GM18873 (cell line): ENCODE measurements around the gene NUDT4B.
A peak's percentile ranks its signal among the peaks of the same experiment; 100 is the strongest.
"Not testable (repeated sequence)": the region's sequence is repeated elsewhere in the genome, so short reads cannot be mapped to it uniquely, and the experiment has no call there.

Experiments used
- ATAC-seq: cut with Tn5 transposase; IDR thresholded peaks from one replicate; pipeline ENCODE4 v1.9.1; 2021; ENCODE audit warnings: mild to moderate bottlenecking, moderate library complexity, moderate number of reproducible peaks; ENCODE audit not compliant: unreplicated experiment, low FRiP score

NUDT4B gene

DNA sequence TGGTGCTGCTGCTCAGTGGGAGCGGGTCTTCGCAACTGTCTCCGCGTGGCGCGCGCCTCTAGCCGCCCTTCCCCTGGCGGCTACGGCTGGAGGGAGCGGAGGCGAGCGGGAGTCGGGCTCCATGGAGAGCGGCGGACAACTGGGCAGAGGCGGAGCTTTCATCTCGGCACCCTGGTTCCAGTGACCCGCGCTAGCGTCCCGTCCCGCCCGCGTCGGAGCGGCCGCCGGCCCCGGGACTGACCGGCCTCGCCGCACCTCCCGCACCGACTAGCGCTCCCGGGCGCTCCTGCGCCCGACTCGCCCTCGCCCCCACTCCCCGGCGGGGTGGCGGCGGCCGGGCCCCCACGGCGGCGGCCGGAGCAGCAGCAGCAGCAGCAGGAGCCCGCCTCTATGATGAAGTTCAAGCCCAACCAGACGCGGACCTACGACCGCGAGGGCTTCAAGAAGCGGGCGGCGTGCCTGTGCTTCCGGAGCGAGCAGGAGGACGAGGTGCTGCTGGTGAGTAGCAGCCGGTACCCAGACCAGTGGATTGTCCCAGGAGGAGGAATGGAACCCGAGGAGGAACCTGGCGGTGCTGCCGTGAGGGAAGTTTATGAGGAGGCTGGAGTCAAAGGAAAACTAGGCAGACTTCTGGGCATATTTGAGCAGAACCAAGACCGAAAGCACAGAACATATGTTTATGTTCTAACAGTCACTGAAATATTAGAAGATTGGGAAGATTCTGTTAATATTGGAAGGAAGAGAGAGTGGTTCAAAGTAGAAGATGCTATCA, at the start of gene NUDT4B:
Gene NUDT4B, plus strand, starts transcription at position 212 of the 772 bp plus-strand sequence. Its CDS starts 179 bp downstream, at position 391.
- peak; percentile 37 for ATAC-seq

DNA sequence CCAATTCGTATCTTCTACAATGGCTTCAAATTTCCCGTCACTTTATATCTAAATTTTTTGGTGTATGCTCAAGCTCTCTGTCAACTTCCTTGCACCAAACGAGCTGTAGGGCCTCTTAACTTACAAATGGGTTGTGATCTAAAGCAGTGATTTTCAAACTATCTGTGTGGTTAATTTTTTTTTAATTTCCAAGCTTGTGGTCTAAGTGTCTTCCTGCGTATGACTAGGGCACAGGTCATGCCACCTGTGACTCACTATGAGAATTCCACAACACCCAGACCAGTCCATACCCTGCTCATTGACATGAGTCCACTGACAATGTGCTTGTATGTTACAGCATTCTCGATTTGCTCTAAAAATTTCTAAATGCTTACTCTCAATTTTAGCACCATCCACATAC, 49.2 kb upstream of the NUDT4B start:
- ATAC-seq = not testable (repeated sequence)

DNA sequence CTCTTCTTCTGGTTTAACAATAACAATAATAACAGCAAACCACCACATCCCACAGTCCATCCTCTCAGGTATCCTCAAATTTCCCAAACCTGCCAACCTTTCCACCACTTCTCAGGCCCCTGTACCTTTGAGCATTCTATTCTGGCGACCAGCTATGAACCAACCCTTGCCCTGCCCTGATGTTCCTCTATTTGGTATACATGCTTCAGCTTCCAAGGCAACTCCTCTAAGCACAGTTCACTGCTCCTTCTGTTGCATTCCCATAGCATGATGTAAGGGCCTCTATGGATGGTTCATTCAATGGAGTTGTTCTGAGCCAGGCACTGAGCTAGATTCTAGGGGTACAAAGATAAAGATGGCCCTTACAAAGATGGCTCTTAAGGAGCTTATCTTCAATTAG, 46.3 kb upstream of the NUDT4B start:
- ATAC-seq = not testable (repeated sequence)

DNA sequence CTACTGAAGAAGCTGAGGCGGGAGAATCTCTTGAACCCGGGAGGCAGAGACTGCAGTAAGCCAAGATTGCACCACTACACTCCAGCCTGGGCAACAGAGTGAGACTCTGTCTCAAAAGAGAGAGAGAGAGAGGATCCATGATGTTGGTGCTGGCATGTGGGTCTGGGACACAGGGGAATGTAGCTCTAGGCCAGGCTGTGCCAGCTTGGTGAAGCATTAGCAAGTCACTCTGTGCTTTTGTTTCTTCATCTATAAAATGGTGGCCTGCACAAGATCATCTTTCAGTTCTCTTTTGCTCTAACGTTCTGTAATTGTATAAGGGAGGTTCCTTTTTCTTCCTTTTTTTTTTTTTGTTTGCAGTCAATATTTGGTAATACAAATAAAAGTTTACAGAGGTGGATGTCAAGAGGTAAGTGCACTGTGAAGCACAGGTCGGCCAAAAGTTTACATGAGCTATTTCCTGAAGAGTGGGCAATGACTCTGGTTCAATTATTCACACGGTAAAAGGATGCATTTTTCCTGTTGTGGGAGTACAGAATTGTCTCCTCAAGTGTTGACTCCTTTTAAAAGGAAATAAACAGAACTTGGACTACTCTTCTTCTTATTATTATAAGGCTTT, 44.5 kb upstream of the NUDT4B start:
- not testable (repeated sequence) for ATAC-seq

DNA sequence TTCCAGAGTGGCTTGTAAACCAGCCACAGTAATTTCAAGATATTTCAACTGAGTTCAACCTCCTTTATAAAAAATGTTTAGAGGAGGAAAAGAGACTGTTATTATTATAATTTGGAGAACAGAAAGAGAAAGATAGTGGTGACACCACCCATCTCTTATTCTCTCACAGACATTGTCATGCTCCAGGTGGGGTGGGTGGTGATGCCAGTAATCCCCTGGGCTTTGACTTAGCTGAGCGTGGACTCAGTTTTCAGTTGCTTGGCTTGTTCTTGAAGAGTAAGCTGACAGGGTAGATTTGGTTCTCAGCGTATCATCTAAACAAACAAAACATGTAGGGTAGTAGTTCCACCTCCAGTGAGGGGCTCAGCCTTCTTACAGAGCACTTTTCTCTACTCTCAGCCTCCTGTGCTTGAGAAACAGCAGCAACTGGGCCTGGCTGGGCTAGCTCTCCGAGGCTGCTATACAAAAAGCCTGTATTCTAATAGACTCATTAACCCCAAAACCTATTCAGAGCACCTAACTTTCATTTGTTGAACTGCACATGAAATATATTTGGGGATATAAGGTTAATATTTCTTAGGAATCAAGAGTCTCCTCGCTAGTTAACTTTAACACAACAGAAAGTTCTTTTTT, 43.1 kb upstream of the NUDT4B start:
- not testable (repeated sequence) for ATAC-seq

DNA sequence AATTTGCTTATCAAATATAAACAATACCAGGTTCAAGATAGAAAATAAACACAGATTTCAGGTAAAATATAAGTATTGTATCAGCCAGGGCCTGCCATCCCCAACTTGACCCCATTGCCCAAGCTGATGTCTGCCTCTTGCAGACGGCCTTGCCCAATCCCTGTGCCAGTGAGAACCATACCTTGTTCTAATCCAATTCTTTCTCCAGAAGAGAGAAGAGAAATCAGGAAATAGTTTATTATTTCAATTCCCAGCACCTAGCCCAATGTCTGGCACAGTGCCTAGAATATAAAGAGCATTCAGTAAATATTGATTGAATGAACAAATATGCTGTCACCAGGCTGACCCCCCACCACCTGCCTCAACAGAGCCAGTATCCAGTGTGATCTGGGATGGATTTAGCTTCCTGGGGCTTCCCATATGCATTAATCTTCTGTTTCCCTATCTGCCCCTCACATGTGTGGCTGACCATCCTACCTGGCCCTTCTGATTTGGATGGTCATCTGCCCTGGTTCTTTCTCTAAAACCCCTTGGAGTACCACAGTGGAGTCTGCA, 39.7 kb upstream of the NUDT4B start:
- ATAC-seq = not testable (repeated sequence)

DNA sequence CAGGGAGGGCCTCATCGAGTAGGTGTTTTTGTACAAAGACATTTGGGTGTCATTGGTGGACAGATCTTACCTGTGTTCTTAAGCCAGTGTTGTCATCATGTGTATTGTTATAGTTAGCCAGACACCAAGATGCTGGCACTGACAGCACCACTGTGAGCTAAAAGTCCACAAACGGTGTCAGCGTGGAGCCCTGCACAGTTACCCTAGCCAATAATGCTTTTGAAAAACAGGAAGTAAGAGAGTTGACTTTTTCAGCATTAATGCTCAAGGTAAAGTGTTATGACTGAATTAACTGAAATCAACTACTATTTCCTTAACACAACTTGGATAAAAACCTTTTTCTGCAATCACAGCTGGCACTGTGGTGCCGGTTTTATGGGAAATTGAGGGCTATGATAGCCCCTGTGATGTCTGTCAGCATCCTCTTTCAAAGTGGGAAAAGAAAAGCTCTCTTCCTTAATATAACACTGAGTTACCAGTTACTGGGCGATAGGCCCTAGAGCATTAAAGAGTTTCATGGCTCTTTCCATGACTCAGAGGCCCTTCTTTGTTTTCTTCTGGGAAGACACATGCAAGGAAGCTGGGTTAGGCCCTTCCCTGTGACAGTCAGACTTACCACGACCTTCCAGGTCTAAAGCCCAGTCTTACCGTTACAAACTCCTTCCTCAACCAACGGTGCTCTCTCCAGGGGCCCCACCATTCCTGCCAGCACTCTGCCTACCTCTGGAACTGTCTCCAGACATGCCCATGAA, 37.6 kb upstream of the NUDT4B start:
- not testable (repeated sequence) for ATAC-seq

DNA sequence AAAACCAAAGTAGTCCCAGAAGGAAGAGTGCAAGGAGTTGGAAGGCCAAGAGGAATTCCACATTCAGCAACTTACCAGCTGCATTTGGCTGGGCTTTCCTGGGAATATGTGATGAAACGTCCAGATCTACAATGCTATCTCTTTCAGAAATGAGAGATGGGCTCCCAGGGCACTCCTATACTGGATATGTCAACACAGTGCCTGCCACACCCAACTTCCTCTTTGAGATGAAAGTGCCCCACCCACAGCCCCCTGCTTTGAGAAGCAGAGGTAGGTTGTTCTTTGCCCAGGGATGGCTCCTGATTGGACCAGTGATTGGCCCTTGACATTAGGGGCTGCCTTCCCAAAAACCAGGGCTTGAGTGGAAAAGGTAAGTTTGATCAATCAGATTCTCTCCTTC, 36.2 kb upstream of the NUDT4B start:
- not testable (repeated sequence) for ATAC-seq

DNA sequence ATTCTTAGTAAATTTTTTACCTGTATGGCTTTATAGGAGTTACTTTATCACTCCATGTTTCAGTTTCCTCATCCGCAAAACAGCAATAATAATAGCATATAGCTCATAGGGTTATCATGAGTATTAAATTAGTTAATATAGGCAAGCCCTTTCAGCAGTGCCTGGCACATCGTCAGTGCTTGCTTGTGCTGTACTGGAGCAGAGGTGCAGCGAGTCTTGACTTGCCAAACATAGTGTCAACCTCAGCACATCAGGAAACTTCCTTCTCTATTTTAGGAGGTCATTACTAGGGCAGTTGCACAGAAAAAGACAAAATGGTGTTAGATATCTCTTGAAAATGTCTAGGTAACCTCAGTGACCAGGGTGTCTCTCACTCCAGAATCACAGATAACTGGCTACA, 33.1 kb upstream of the NUDT4B start:
- not testable (repeated sequence) for ATAC-seq

DNA sequence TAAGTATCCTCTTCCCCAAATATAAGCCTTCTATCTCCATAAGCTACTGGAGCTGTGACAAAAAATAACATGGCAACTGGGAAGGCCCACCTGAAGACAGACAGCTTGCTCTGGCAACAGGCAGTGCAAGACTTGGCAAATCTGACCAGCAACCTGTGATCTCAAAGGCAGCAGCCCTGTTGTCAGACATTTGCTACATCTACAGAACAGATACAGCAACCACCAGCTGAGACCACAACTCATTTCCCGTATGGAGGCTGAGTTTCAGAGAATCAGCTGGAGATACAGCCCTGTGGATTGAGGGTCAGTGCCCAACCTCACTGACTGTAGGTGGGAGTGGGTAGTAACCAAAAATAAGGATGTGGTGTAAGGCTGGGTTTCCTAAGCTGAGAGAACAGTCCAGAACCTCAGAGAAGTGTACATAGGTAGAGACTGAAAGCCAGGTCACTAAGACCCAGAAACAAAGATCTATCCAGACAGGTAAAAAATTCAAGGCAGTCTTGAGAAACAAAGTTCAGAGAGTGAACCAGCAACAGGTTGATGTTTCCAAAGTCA, 31.5 kb upstream of the NUDT4B start:
- not testable (repeated sequence) for ATAC-seq

DNA sequence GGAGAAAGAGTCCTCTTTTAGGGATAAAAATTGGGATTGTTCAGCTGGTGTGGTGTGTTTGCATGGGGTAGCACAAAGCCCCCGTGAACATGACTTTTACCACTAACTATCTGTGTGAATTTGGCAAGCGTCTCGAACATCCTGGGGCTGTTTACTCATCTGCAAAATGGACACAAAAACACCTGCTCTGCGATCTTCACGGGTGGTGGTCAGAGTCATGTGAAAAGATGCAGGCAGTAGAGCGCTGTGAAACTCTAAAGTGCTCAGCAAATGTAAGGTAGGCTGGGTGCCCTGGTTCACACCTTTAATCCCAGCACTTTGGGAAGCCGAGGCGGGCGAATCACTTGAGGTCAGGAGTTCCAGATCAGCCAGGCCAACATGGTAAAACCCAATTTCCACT, 27.7 kb upstream of the NUDT4B start:
- ATAC-seq = not testable (repeated sequence)

DNA sequence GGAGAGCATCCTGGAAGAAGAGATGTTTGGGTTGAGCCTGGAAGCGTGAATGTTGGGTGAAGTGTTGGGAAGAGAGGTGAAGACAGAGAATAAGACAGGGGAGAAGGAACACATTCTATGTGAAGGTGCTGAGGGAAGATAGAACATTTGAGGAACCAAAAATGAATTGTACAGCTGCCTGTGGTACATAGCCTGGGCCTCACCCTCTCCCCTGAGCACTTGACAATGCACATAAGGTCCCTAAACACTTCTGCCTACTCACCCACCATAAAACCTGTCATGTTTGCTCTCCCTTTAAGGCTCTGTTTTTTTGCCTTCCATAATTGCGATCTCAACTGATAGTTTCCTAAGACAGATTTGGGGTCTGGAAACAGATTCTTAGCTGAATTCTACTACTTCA, 25.8 kb upstream of the NUDT4B start:
- ATAC-seq = not testable (repeated sequence)

DNA sequence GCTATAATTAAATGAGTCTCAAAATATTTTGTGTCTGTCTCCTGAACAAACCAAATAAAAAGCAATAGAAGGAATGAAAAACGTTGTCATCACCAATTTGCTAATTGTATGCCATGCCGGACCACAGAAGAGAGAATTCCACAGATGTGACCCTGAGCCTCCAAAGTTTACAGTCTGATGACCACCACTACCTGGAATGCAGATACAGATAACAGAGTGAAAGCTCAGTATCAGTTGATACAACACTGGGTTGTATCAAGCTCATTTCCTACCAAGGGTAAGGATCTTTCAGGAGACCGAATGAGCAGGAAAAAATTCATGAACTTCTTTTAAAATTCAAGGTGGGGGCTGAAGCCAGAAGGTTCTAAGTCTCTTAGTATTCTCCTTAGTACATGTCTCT, 25.1 kb upstream of the NUDT4B start:
- not testable (repeated sequence) for ATAC-seq

DNA sequence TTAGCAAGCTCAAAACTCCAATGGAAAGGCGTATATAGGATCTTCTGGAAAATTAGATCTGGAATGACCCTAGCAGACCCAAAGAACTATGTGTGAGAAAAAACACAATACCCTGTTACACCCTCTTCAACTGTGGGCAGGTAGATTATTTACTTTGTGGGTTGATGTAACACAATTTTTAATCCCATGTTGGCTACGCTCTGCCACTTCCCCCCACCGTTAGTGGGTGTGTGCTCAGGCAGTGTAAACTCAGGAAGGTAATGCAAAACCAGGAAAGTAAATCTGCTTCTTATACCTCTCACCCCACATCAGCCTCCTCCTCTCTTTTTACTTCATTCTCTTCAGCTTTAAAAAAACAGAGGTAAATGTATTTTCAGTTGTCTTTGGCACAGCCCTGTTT, 23.7 kb upstream of the NUDT4B start:
- ATAC-seq = not testable (repeated sequence)

DNA sequence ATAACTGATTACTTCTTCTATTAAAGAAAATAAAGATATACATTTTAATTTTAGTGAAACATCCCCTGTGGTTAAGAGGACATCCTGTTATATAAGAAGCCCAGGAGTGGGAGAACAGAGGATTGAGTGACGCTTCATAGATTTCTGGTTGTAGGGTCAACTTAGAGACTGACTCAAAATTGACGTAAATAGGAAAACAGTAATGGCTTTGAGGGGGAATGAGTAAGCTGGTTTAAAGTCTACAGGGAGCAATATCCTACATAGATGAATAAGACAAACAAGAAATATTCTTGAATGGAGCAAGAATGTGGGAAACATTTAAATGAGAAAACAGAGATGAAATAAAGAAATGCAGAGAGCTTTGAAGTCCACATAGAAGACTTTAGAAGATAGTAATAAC, 20.7 kb upstream of the NUDT4B start:
- not testable (repeated sequence) for ATAC-seq

DNA sequence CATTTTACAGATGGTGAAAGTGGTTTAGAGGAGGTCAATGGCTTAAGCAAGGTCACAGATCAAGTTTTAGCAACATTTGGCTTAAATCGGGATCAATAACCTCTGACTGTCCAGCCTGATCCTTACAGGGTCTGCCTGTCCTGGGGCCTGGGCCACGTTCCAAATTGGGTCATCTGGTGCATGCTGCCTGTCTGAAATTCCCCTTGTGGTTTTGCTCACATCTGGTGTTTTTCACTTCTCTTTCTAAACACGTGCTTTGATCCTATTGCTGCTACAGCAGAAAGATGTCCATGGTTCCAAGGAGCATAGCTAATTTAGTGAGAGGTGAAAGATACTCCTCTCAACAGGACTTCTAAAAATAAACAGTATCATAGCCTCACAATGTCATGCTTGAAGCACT, 19.4 kb upstream of the NUDT4B start:
- peak; percentile 79 for ATAC-seq

DNA sequence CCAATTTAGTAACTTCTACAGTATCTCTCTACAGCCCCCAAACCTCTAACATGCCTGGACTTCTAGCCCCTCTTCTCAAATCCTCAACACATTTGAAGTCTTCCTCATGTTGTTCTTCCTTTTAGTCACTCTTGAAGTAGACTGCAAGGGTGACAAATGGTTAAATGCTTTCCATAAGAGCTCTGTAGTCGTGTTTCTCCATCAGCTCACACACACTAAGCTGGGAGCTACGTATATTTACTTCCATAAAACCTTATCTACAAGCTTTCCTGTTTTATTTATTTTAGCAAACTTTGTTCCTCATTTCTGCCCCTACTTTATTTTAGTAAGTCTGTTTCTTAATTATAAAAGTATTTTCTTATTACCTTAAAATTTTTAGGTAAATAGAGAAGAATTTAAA, 19.0 kb upstream of the NUDT4B start:
- not testable (repeated sequence) for ATAC-seq

DNA sequence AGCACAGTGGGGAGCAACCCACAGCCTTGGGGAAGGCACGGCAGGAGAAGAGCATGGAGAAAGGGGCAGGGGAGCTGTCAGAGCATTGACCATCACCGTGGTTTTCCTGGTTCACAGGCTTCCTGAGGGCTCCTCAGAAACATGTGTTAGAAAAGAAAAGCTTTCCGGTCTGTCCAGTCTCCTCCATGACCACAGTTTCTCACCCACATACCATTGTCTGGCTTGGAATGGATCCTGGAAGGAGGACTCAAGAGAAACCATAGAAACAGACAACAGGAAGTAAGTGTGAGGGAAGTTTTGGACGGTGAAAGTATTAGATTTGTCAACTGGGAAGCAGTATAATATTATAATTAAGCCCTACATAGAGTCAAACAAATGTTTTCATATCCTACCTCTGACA, 16.3 kb upstream of the NUDT4B start:
- not testable (repeated sequence) for ATAC-seq

DNA sequence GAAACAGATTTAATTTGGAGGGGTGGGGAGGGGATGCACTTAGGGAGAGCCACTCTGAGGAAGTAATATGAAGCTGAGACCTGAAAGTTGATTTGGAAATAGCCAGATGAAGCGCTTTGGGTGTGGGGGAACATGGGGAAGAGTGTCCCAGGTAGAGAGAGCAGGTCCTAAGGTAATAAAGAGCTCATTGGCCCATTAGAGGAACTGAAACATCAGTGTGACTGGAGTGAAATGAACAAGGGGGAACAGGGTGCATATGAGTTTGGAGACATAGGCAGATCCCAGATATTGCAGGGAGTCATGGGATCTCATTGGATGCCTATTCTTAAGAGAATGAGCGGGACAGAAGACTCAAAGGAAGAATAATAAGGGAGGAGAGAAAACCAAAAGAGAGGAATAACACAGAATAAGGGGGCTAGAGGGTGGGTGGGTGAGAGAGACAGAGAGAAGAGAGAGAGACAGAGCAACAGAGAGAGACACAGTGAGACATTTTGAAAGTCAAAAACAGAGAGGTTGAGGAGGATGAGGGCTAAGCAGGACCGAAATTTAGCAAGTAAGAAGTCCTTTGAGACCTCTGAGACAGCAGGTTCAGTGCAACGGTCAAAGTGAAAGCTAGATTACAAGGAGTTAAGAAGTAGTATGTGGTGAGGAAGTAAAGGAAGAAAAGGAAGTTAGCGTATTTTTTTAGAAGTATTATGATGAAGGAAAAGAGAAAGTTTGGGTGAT, 14.8 kb upstream of the NUDT4B start:
- ATAC-seq = not testable (repeated sequence)

DNA sequence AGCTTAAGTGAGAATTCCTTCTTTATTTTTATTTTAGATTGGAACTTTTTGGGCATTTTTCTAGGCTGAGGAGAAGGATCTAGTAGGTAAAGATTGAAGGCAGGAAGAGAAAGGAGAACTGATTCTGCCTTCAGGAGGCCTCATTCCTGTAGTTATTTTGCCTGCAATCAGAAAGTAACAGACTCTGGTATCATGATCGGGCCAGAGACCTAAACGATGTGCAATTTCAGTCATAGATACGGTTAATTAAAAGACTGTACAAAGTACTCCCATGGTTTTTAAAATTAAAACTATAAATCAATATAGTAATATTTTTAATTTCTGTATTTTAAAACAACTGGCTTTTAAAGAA, 14.3 kb upstream of the NUDT4B start:
- not testable (repeated sequence) for ATAC-seq
